Thyroid gland (tissue), 4 donors: ENCODE results near the gene LHFPL6.

Experiments used
- CTCF ChIP-seq, 6 experiments: fragments of 200-600 bp in 3 of 6; fragments of 450-650 bp in 3 of 6; sonication (generic) in 3 of 6; IDR thresholded peaks; one replicate each; pipeline ENCODE4 v1.5.1; 2016 to 2019; ENCODE audit warnings: antibody characterized with exemption in 6 of 6, mild to moderate bottlenecking in 2 of 6, inconsistent platforms in 1 of 6, moderate library complexity in 1 of 6
- POLR2A ChIP-seq, 2 donors: fragments of 450-650 bp; IDR thresholded peaks; one replicate each; pipeline ENCODE4 v1.6.1; 2017; ENCODE audit warnings: antibody characterized with exemption in 2 of 2, mild to moderate bottlenecking in 2 of 2, moderate library complexity in 1 of 2

- TF ChIP-seq POLR2A (IDR thresholded peaks at IDR 0.05) (no peak), CTCF (IDR thresholded peaks at IDR 0.05) (no peak)
These were observed 185.3 kb downstream of the LHFPL6 start for GRCh38 chr13:39417643-39418042.
